Vagina (tissue), 2 donors: Measurements from ENCODE around the gene GUCD1. TPM values are rescaled to one million over a fixed set of nuclear protein-coding genes. Genes with fewer than 3 reads are reported as not detected.

ENCODE experiments used
- DNase-seq, 2 donors: peaks; one replicate each; pipeline ENCODE4 v3.0.0-alpha.2; 2017; ENCODE audit errors: extremely low spot score in 2 of 2
- H3K27ac ChIP-seq: fragments of 200-600 bp; sonication (generic); one replicate; pipeline ENCODE4 v1.5.1; 2019
- H3K27me3 ChIP-seq: fragments of 200-600 bp; sonication (generic); one replicate; pipeline ENCODE4 v1.5.1; 2019
- H3K36me3 ChIP-seq, 2 donors: fragments of 200-600 bp; sonication (generic); one replicate each; pipeline ENCODE4 v1.5.1; 2017 to 2019
- H3K4me1 ChIP-seq: fragments of 200-600 bp; sonication (generic); one replicate; pipeline ENCODE4 v1.5.1; 2019
- H3K4me3 ChIP-seq, 2 donors: fragments of 200-600 bp; sonication (generic); 1 replicate in 1 of 2; 2 replicates in 1 of 2; pipeline ENCODE4 v1.5.1; 2016 to 2019
- H3K9me3 ChIP-seq: fragments of 200-600 bp; sonication (generic); one replicate; pipeline ENCODE4 v1.5.1; 2019
- POLR2A ChIP-seq, 2 donors: fragments of 450-650 bp; IDR thresholded peaks; one replicate each; pipeline ENCODE4 v1.6.1; 2017; ENCODE audit warnings: antibody characterized with exemption in 2 of 2, mild to moderate bottlenecking in 2 of 2, moderate library complexity in 2 of 2
- POLR2AphosphoS5 ChIP-seq, 2 donors: sonication (generic); formaldehyde crosslinking; IDR thresholded peaks; one replicate each; pipeline ENCODE4 v1.9.0; 2017; ENCODE audit warnings: antibody characterized with exemption in 2 of 2, mild to moderate bottlenecking in 2 of 2, low read depth in 1 of 2; ENCODE audit not compliant: insufficient read depth in 1 of 2
- intact Hi-C: fragments of 100-400 bp; cut with DNase I; formaldehyde crosslinking; loops from one replicate; pipeline ENCODE4 v1.15.1; 2023
- total RNA-seq: library from RNA; depleted of rRNA; stranded (reverse); fragments of >200 nt; gene quantifications from one replicate; pipeline ENCODE4 v1.2.3, GENCODE V29; 2016
- TF ChIP-seq, protein P1 (sequence below), 3 experiments: fragments of 450-650 bp in 2 of 3; fragments of 200-600 bp in 1 of 3; sonication (generic) in 1 of 3; IDR thresholded peaks; one replicate each; pipeline ENCODE4 v1.5.1; 2017 to 2019; ENCODE audit warnings: antibody characterized with exemption in 3 of 3, mild to moderate bottlenecking in 2 of 3, moderate library complexity in 2 of 3

GUCD1 gene
- total RNA-seq, 1 donor from 2014 or later = 81.8 TPM

DNA sequence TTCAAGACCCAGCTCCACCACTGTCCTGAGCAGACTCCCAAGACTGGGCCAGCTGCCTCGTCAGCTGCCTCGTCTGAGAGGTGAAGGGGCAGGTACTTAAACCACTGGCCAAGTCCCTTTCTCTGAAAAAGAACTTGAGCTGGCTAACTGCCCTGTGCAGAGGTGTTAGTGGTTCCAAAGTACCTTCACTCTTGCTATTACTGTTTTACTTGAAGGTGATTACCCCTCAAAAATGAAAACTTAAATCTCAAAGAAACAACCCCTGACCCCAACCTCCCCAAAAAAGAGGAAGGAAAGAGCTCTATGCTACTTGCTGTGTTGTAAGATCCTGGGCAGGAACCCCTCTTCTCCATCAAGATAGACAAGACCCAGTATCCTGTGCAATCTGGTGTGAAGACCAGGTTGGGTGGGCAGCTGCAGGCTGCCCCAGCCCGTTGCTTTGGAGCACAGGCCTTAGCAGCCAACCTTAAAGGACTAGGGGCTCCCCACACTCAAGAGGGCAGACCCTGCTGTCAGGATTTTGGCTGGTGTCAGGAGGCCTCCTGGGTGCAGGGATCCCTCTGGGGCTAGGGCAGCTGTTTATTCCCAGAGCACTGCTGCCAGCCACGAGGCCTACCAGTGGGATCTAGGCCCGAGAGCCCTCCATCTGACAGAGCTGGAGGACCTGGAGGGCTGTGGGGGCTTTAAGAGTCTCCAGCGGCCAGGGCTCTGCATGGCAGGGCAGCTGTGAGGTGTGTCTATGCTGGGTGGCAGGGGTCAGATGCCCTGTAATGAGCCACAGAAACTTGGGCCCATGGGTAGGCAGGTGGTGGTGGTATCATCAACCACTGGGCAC is 13.0 kb downstream of the GUCD1 start:
- no peaks in the 10 kb centered on the region for H3K27me3 ChIP-seq
- intact Hi-C loops = no loop called here
- no peak for DNase-seq
- no peak overlapping the region for H3K4me3 ChIP-seq
- H3K4me1 ChIP-seq = peaks cover 17% of the 10 kb centered on the region
- H3K27ac ChIP-seq = no peak overlapping the region
- H3K36me3 ChIP-seq = peaks cover 0 to 52% of the 10 kb centered on the region in 2 donors
- TF ChIP-seq, protein P1, sequence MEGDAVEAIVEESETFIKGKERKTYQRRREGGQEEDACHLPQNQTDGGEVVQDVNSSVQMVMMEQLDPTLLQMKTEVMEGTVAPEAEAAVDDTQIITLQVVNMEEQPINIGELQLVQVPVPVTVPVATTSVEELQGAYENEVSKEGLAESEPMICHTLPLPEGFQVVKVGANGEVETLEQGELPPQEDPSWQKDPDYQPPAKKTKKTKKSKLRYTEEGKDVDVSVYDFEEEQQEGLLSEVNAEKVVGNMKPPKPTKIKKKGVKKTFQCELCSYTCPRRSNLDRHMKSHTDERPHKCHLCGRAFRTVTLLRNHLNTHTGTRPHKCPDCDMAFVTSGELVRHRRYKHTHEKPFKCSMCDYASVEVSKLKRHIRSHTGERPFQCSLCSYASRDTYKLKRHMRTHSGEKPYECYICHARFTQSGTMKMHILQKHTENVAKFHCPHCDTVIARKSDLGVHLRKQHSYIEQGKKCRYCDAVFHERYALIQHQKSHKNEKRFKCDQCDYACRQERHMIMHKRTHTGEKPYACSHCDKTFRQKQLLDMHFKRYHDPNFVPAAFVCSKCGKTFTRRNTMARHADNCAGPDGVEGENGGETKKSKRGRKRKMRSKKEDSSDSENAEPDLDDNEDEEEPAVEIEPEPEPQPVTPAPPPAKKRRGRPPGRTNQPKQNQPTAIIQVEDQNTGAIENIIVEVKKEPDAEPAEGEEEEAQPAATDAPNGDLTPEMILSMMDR (IDR thresholded peaks at IDR 0.05) = no peak
- TF ChIP-seq POLR2A (IDR thresholded peaks at IDR 0.05) (no peak), POLR2AphosphoS5 (IDR thresholded peaks at IDR 0.05; ENCODE audit: insufficient read depth in 1 of 2, low read depth in 1 of 2) (no peak)
- H3K9me3 ChIP-seq = no peaks in the 10 kb centered on the region

DNA sequence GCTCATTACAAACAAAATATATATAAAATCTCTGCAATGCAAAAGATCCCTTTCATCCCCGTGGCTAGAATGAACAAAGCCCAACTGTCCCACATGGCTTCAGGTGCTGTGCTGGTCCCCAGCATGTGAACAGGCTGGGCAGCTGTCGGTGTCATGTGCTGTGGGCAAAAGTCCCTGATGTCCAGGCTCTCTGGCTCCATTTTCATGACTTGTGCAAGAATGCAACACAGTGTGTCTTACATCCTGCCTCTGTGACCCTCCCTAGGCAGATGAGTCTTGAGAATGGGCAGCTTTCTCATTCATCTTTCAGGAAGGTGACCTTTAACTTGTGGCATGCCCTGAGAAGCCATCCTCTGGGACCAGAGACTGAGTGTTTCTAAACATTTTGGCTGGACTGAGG is 14.5 kb downstream of the GUCD1 start:
- Histone ChIP-seq H3K4me1 (peaks cover 17% of the 10 kb centered on the region), H3K4me3 (no peak overlapping the region), H3K27ac (no peak overlapping the region), H3K9me3 (no peaks in the 10 kb centered on the region), H3K36me3 (peaks cover 0 to 45% of the 10 kb centered on the region in 2 donors), H3K27me3 (no peaks in the 10 kb centered on the region)
- no peak for DNase-seq
- TF ChIP-seq, protein P1 (IDR thresholded peaks at IDR 0.05) = no peak
- no peak for TF ChIP-seq POLR2AphosphoS5 (IDR thresholded peaks at IDR 0.05; ENCODE audit: insufficient read depth in 1 of 2, low read depth in 1 of 2)
- TF ChIP-seq POLR2A (IDR thresholded peaks at IDR 0.05) = no peak
- intact Hi-C loops = no loop called here

DNA sequence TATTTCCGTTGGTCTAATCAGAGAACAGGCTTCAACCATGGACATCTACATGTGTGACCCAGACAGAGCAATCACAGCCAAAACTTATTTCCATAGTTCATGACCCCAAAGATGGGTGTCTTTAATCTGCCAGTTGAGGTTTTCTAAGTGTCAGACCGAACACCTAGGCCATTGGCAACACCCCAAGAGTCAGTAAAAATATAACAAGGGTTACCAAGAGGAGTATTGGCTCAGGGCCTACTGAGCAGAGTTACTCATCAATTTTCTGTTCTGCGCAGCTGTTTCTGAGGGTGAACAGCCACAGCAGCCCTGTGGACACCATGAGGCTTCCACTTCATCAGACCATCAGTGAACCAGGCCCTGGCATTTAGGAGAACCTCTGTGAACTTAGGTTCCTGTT is 18.8 kb downstream of the GUCD1 start:
- H3K4me3 ChIP-seq = no peak overlapping the region
- no peak overlapping the region for H3K27ac ChIP-seq
- no peak for DNase-seq
- no peaks in the 10 kb centered on the region for H3K27me3 ChIP-seq
- intact Hi-C loops = no loop called here
- TF ChIP-seq POLR2AphosphoS5 (IDR thresholded peaks at IDR 0.05; ENCODE audit: insufficient read depth in 1 of 2, low read depth in 1 of 2) = no peak
- no peak for TF ChIP-seq POLR2A (IDR thresholded peaks at IDR 0.05)
- TF ChIP-seq, protein P1 (IDR thresholded peaks at IDR 0.05) = no peak
- H3K4me1 ChIP-seq = no peaks in the 10 kb centered on the region
- peaks cover 0 to 13% of the 10 kb centered on the region in 2 donors for H3K36me3 ChIP-seq
- no peaks in the 10 kb centered on the region for H3K9me3 ChIP-seq

DNA sequence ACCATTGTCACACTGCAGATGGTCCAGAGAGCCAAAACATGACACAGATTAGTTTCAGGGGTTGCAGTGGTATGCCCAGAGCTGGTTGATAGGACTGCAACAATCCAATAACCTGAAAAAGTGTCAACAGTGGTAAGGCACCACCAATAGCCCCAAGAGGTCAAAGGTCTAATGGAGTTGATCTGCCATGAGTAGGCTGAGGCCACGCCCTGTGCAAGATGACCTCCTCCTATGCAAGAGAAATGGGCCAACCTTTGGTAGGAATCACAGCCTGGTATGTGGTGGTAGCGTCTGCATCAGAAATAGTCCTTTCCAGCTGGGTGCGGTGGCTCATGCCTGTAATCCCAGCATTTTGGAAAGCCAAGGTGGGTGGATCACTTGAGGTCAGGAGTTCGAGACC is 19.6 kb downstream of the GUCD1 start:
- no peak for DNase-seq

More for the DNA sequence above, 19.6 kb downstream of the GUCD1 start:
- Histone ChIP-seq H3K4me3 (no peak overlapping the region), H3K4me1 (no peaks in the 10 kb centered on the region), H3K27ac (no peak overlapping the region), H3K27me3 (no peaks in the 10 kb centered on the region), H3K9me3 (no peaks in the 10 kb centered on the region), H3K36me3 (peaks cover 0 to 6% of the 10 kb centered on the region in 2 donors)
- intact Hi-C loops = no loop called here
- no peak for TF ChIP-seq POLR2AphosphoS5 (IDR thresholded peaks at IDR 0.05; ENCODE audit: insufficient read depth in 1 of 2, low read depth in 1 of 2)
- no peak for TF ChIP-seq POLR2A (IDR thresholded peaks at IDR 0.05)
- TF ChIP-seq, protein P1 (IDR thresholded peaks at IDR 0.05) = no peak
